GM10248 (cell line): ENCODE data around the gene COL19A1.

Source experiments
- CTCF ChIA-PET: fragments of 300-600 bp; sonication (Branson Sonifier 250); formaldehyde crosslinking; extraction: SDS; loops from one replicate; lab custom pipeline; 2021; ENCODE audit warnings: antibody characterized with exemption; lab: Yijun Ruan, JAX
- POLR2A ChIA-PET: fragments of 350-650 bp; sonication (Branson Sonifier 250); formaldehyde crosslinking; extraction: SDS; loops from one replicate; lab custom pipeline; 2020; ENCODE audit warnings: antibody characterized with exemption; lab: Yijun Ruan, JAX
- DNase-seq: peaks from one replicate; pipeline ENCODE4 v3.0.0; 2012; ENCODE audit errors: extremely low spot score
- TF ChIP-seq, protein P1 (sequence below): IDR thresholded peaks from 2 replicates; pipeline ENCODE4 v1.5.1; 2012; ENCODE audit warnings: mild to moderate bottlenecking, low read depth; ENCODE audit errors: extremely low read depth, missing control alignments, control extremely low read depth

COL19A1 gene

DNA sequence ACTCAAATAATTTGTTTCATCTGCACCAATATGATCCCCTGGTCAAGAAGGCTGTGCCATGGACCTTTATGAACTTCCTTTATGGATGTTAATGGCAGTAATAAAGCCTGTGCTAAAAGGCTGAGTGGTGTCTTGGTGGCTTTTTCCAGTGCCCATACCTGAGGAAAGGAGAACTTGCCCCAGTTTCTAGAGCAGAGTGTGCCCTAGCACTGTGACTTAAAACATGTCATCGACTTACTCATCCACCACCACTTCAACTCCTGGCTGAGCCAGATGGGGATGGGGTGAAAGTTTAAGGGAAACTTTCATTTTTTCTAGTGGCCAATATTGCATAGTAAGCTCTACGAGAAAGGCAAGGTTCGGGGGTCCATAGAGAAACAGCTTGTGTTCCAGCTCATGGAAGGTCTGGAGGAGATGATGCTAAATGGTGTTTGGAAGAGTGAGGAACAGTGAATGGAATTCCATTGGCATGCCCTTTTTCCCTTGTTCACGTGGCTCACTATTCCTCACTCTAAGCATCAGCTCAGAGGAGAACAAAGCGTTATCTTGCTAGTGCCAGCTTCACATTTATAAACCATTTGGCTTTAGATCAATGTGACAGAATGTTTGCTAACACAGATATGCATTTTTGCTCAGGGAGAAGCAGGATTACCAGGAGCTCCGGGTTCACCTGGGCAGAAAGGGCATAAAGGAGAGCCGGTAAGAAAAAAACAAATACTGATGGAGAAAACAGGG is 71.2 kb downstream of the COL19A1 start:
- no peak for DNase-seq
- ChIA-PET CTCF (interaction anchor here (1.0 to 2.2 kb wide), 3 partner anchors 10 to 70 kb away, joined by 3 to 8 read pairs (median 3); no protein-coding TSS in a partner anchor), POLR2A (no interaction called here)
- TF ChIP-seq, protein P1, sequence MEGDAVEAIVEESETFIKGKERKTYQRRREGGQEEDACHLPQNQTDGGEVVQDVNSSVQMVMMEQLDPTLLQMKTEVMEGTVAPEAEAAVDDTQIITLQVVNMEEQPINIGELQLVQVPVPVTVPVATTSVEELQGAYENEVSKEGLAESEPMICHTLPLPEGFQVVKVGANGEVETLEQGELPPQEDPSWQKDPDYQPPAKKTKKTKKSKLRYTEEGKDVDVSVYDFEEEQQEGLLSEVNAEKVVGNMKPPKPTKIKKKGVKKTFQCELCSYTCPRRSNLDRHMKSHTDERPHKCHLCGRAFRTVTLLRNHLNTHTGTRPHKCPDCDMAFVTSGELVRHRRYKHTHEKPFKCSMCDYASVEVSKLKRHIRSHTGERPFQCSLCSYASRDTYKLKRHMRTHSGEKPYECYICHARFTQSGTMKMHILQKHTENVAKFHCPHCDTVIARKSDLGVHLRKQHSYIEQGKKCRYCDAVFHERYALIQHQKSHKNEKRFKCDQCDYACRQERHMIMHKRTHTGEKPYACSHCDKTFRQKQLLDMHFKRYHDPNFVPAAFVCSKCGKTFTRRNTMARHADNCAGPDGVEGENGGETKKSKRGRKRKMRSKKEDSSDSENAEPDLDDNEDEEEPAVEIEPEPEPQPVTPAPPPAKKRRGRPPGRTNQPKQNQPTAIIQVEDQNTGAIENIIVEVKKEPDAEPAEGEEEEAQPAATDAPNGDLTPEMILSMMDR, result no peak

DNA sequence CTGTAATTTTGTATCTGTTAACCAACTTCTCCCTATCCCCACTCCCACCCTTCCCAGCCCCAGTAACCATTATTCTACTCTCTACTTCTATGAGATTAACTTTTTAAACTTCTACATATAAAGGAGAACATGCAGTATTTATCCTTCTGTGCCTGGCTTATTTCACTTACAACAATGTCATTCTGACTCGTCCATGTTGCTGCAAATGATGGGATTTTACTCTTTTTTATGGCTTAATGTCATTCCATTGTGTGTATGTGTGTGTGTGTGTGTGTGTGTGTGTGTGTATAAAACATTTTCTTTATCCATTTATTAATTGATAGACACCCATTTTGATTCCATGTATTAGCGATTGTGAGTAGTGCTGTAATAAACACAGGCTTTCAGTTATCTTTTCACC is 76.1 kb downstream of the COL19A1 start:
- POLR2A ChIA-PET, result no interaction called here
- no peak for DNase-seq
- CTCF ChIA-PET, result interaction anchor here (0.6 to 1.2 kb wide), 2 partner anchors 9 to 10 kb away, joined by 3 to 4 read pairs; no protein-coding TSS in a partner anchor
- TF ChIP-seq, protein P1, result no peak

DNA sequence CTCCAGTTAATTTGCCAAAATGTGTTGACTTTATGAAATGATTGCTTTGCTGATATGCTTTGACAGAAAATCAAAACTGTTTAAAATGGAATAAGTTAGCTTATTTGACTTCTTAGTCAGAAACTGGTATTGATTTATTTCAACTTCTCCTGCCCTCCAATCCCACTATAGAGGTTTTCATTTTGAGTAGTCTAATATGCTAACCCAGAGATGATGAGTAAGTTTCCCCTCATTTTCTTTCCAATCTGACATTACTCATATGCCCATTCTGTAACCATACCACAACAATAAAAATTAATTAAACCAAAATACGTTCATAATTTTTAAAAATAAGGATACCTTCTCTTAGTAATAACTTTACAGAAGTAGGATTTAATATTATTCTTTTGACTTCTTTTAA is 78.8 kb downstream of the COL19A1 start:
- ChIA-PET CTCF (interaction anchor here (1.0 to 1.2 kb wide), 3 partner anchors 13 to 50 kb away, joined by 3 read pairs; no protein-coding TSS in a partner anchor), POLR2A (no interaction called here)
- no peak for DNase-seq
- TF ChIP-seq, protein P1, result no peak

DNA sequence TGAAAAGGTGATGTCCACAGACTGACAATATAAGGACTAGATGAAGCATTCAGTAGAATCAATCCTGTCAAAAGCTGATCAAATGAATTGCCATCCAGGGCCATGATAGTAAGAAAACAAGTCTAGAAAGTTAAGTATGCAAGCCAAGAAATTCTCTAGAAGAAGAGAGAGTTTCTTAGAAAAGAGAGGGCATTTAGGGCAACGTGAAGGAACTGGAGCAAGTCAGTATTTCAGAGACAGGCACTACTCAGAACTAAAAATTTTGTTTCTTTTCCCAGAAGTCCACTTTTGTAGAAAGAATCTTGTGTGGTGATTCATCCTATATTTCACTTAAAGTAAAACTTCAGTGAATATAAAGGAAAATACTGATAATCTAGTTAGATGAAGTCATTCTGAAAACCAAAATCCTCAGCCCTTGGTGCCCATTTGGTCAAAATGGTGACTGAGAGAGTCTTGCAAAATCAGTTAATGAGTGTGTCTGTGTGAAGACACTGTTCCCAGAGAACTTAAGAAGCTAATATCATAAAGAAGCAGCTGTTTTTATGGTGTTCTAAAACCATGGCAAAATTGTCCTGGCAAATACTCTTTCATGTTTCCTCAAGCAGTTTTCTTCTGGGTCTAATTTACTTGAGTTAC is 82.2 kb downstream of the COL19A1 start:
- TF ChIP-seq, protein P1, result no peak
- ChIA-PET POLR2A (no interaction called here), CTCF (interaction anchor here (2.1 kb wide), 1 partner anchor 10 kb away, joined by 8 read pairs; no protein-coding TSS in a partner anchor)
- DNase-seq, result no peak

DNA sequence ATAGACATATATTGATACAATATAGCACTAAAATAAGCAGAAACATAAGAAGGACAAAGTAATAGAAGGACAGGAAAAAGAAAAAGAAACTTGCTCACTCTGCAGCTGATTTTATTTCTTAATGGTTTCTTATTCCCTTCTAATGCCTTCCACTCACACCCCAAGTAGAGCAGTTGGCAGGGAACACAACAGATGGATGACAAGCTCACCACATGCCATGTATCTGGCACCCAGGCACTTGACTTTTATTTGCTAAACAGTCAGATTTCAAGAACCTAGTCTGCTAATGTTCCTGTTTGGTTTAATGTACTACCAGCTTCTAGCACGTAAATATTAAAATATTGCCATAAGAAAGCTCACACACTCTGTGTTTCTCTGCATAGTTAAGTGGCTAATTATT is 87.1 kb downstream of the COL19A1 start:
- no peak for DNase-seq
- ChIA-PET POLR2A (no interaction called here), CTCF (interaction anchor here (1.0 kb wide), 1 partner anchor 43 kb away, joined by 3 read pairs; no protein-coding TSS in a partner anchor)
- TF ChIP-seq, protein P1, result no peak

DNA sequence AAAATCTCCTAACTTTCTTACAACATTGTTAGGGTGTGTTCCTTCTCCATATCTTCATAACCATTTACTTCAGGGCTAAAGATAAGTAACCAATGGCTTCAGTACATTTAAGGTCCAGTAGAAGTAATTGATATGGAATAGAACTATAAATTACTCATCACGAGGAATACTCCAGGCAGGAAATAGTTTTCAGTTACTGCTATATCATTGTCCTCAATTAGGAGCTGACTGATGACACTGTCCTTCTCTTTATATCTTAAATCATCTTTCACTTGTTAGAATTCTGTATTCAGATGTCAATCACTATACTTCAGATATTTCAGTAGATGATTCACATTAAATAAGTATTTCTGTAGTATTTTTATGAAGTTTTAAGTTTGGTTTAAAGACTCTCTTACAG is 88.4 kb downstream of the COL19A1 start:
- ChIA-PET CTCF (no interaction called here), POLR2A (interaction anchor here (0.5 kb wide), 1 partner anchor 61 kb away, joined by 4 read pairs; no protein-coding TSS in a partner anchor)
- DNase-seq, result no peak
- TF ChIP-seq, protein P1, result no peak
